SU-DHL-6 (cell line): ENCODE results near the gene ZBTB16.

Experiments
- H2AFZ ChIP-seq: fragments of 200-600 bp; sonication (generic); 2 replicates; pipeline ENCODE4 v1.6.1; 2014; ENCODE audit warnings: low read depth, mild to moderate bottlenecking, moderate library complexity, mixed read lengths, antibody characterized with exemption, low read length; ENCODE audit not compliant: severe bottlenecking
- H3F3A ChIP-seq: fragments of 200-600 bp; shearing (Covaris generic); 2 replicates; pipeline ENCODE4 v1.6.0; 2016; ENCODE audit warnings: antibody characterized with exemption, mild to moderate bottlenecking; ENCODE audit not compliant: insufficient read depth
- H3K27ac ChIP-seq: fragments of 200-600 bp; sonication (generic); 2 replicates; pipeline ENCODE4 v1.5.1; 2016; ENCODE audit warnings: low read depth, mild to moderate bottlenecking, low read length, moderate library complexity, mixed read lengths
- H3K27me3 ChIP-seq: fragments of 200-600 bp; sonication (generic), shearing (Covaris generic); 2 replicates; pipeline ENCODE4 v1.6.0; 2014; ENCODE audit warnings: mild to moderate bottlenecking, low read length
- H3K36me3 ChIP-seq: fragments of 200-600 bp; sonication (generic); 2 replicates; pipeline ENCODE4 v1.6.1; 2014; ENCODE audit warnings: mild to moderate bottlenecking, low read length, mixed read lengths
- H3K4me2 ChIP-seq: fragments of 300-600, 200-600 bp; shearing (Covaris generic), sonication (generic); 2 replicates; pipeline ENCODE4 v1.6.0; 2014; ENCODE audit warnings: low read length, low read depth, mild to moderate bottlenecking; ENCODE audit not compliant: poor library complexity, severe bottlenecking
- H3K4me3 ChIP-seq: fragments of 200-600 bp; sonication (generic); 2 replicates; pipeline ENCODE4 v1.5.1; 2014; ENCODE audit warnings: antibody characterized with exemption, low read length, mild to moderate bottlenecking, mixed read lengths; ENCODE audit not compliant: insufficient read depth, poor library complexity, severe bottlenecking
- H3K79me2 ChIP-seq: fragments of 200-600 bp; sonication (generic); 2 replicates; pipeline ENCODE4 v1.6.1; 2014; ENCODE audit warnings: mild to moderate bottlenecking, low read length, moderate library complexity; ENCODE audit not compliant: insufficient read depth
- H3K9ac ChIP-seq: fragments of 200-600 bp; sonication (generic); 2 replicates; pipeline ENCODE4 v1.7.0; 2014; ENCODE audit warnings: mild to moderate bottlenecking, low read length
- H3K9me2 ChIP-seq: fragments of 200-600 bp; sonication (generic); replicated peaks from 2 replicates; pipeline ENCODE4 v1.6.1; 2014; ENCODE audit warnings: low read length; ENCODE audit not compliant: insufficient read depth
- H3K9me3 ChIP-seq: fragments of 200-600 bp; sonication (generic); 2 replicates; pipeline ENCODE4 v1.6.1; 2014; ENCODE audit warnings: low read length, mixed read lengths; ENCODE audit not compliant: insufficient read depth
- H4K20me1 ChIP-seq: fragments of 200-600 bp; sonication (generic); 2 replicates; pipeline ENCODE4 v1.6.1; 2014; ENCODE audit warnings: low read depth, mild to moderate bottlenecking, antibody characterized with exemption, low read length, moderate library complexity, mixed read lengths
- CTCF ChIP-seq: fragments of 200-600 bp; sonication (generic); IDR thresholded peaks from one replicate; pipeline ENCODE4 v1.5.1; 2017; ENCODE audit warnings: antibody characterized with exemption, mild to moderate bottlenecking, low read length, moderate library complexity; ENCODE audit not compliant: insufficient read depth, poor library complexity, severe bottlenecking
- EZH2phosphoT487 ChIP-seq: fragments of 200-600 bp; sonication (generic), shearing (Covaris generic); conservative IDR thresholded peaks from 2 replicates; pipeline ENCODE4 v1.6.1; 2018; ENCODE audit warnings: mild to moderate bottlenecking, antibody characterized with exemption, low read length, moderate library complexity, mixed read lengths

The ZBTB16 gene

GRCh38 chr11:114015117-114015516 lies 44.4 kb upstream of the ZBTB16 start:
- Histone ChIP-seq H3K9me2 (no peaks in the 10 kb centered on the region), H3K79me2 (no peaks in the 10 kb centered on the region), H3K9me3 (no peaks in the 10 kb centered on the region), H3K27ac (no peak overlapping the region), H3F3A (no peaks in the 10 kb centered on the region), H3K27me3 (no peaks in the 10 kb centered on the region), H3K4me2 (no peak overlapping the region), H3K4me3 (no peak overlapping the region), H3K9ac (no peak overlapping the region), H3K36me3 (no peaks in the 10 kb centered on the region), H2AFZ (no peak overlapping the region), H4K20me1 (no peaks in the 10 kb centered on the region)
- TF ChIP-seq CTCF, result no peak
- TF ChIP-seq EZH2phosphoT487, result no peak

- H4K20me1 ChIP-seq, result no peaks in the 10 kb centered on the region
- H2AFZ ChIP-seq, result no peak overlapping the region
- no peaks in the 10 kb centered on the region for H3K27me3 ChIP-seq
- no peaks in the 10 kb centered on the region for H3K79me2 ChIP-seq
- H3K9me3 ChIP-seq, result no peaks in the 10 kb centered on the region
- no peak overlapping the region for H3K4me3 ChIP-seq
- no peaks in the 10 kb centered on the region for H3K9me2 ChIP-seq
- H3F3A ChIP-seq, result no peaks in the 10 kb centered on the region
- H3K36me3 ChIP-seq, result no peaks in the 10 kb centered on the region
- no peak overlapping the region for H3K4me2 ChIP-seq
- H3K9ac ChIP-seq, result no peak overlapping the region
- TF ChIP-seq CTCF, result no peak
- TF ChIP-seq EZH2phosphoT487, result no peak
- H3K27ac ChIP-seq, result no peak overlapping the region
Observed at GRCh38 chr11:114016986-114017385, 42.5 kb upstream of the ZBTB16 start.

GRCh38 chr11:114017723-114018122 lies 41.8 kb upstream of the ZBTB16 start:
- H3K4me2 ChIP-seq, result no peak overlapping the region
- no peaks in the 10 kb centered on the region for H4K20me1 ChIP-seq
- no peaks in the 10 kb centered on the region for H3K9me2 ChIP-seq
- TF ChIP-seq EZH2phosphoT487, result no peak
- no peak for TF ChIP-seq CTCF
- no peak overlapping the region for H3K4me3 ChIP-seq
- no peak overlapping the region for H3K9ac ChIP-seq
- H3K9me3 ChIP-seq, result no peaks in the 10 kb centered on the region
- no peaks in the 10 kb centered on the region for H3F3A ChIP-seq
- no peaks in the 10 kb centered on the region for H3K27me3 ChIP-seq
- no peak overlapping the region for H3K27ac ChIP-seq
- H3K36me3 ChIP-seq, result no peaks in the 10 kb centered on the region
- no peak overlapping the region for H2AFZ ChIP-seq
- no peaks in the 10 kb centered on the region for H3K79me2 ChIP-seq
